ENCODE measurements around the gene TMEM59L. TPM values are rescaled to one million over a fixed set of nuclear protein-coding genes. Genes with fewer than 3 reads are reported as not detected.
A peak's percentile ranks its signal among the peaks of the same experiment; 100 is the strongest.

TMEM59L gene
- total and polyA plus RNA-seq, 10 donors: 0.15 to 0.74 (median 0.49) TPM; not detected in 5

- 18 to 32% (median 27%) methylated on average over 16 of the region's 16 CpGs for WGBS, 5 donors
- no peaks in the 10 kb centered on the region for H3K9me3 ChIP-seq
- peak overlapping the region; percentile 77 to 98 (median 94) for H3K4me3 ChIP-seq
- H3K36me3 ChIP-seq: peaks cover 0 to 23% (median 13%) of the 10 kb centered on the region in 6 donors
- DNase-seq: no peak
- intact Hi-C loops (cut with DNase I; ENCODE audit: low total_unique reads): no loop called here
- H3K4me1 ChIP-seq: peaks cover 18 to 51% (median 34%) of the 10 kb centered on the region in 6 donors
- no peaks in the 10 kb centered on the region for H3K27me3 ChIP-seq (replicated peaks in 1 of 7)
- TF ChIP-seq, protein P1, sequence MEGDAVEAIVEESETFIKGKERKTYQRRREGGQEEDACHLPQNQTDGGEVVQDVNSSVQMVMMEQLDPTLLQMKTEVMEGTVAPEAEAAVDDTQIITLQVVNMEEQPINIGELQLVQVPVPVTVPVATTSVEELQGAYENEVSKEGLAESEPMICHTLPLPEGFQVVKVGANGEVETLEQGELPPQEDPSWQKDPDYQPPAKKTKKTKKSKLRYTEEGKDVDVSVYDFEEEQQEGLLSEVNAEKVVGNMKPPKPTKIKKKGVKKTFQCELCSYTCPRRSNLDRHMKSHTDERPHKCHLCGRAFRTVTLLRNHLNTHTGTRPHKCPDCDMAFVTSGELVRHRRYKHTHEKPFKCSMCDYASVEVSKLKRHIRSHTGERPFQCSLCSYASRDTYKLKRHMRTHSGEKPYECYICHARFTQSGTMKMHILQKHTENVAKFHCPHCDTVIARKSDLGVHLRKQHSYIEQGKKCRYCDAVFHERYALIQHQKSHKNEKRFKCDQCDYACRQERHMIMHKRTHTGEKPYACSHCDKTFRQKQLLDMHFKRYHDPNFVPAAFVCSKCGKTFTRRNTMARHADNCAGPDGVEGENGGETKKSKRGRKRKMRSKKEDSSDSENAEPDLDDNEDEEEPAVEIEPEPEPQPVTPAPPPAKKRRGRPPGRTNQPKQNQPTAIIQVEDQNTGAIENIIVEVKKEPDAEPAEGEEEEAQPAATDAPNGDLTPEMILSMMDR (IDR thresholded peaks at IDR 0.05 in 8 of 11, conservative IDR thresholded peaks at IDR 0.05 in 3 of 11): no peak
- TF ChIP-seq POLR2A (IDR thresholded peaks at IDR 0.05): no peak
- no peak for TF ChIP-seq POLR2AphosphoS5 (IDR thresholded peaks at IDR 0.05)
- H3K27ac ChIP-seq: peak overlapping the region; percentile 89 to 96 (median 92)
Observed at GRCh38 chr19:18587962-18588610, 24.6 kb upstream of the TMEM59L start.

GRCh38 chr19:18588611-18589379, 23.9 kb upstream of the TMEM59L start, which contains the start of gene REX1BD:
Gene REX1BD (plus strand): TSS chr19:18588798. CDS start chr19:18588802, 4 bp downstream.
- Histone ChIP-seq H3K9me3 (no peaks in the 10 kb centered on the region), H3K27ac (peak within 1 kb of the TSS; percentile 89 to 96 (median 92)), H3K27me3 (replicated peaks in 1 of 7) (no peaks in the 10 kb centered on the region), H3K4me3 (peak within 1 kb of the TSS; percentile 77 to 98 (median 94)), H3K36me3 (peaks cover 0 to 23% (median 13%) of the 10 kb centered on the region in 6 donors), H3K4me1 (peaks cover 18 to 58% (median 37%) of the 10 kb centered on the region in 6 donors)
- WGBS, 5 donors: 0 to 1% (median 0%) methylated on average over 21 to 72 of the region's 72 CpGs
- TF ChIP-seq POLR2A (IDR thresholded peaks at IDR 0.05): peak; percentile 6 to 71 (median 62)
- TF ChIP-seq, protein P1 (IDR thresholded peaks at IDR 0.05 in 8 of 11, conservative IDR thresholded peaks at IDR 0.05 in 3 of 11): peak; percentile 78 to 97 (median 94)
- peak; percentile 90 to 94 (median 93) for TF ChIP-seq POLR2AphosphoS5 (IDR thresholded peaks at IDR 0.05)
- intact Hi-C loops (cut with DNase I; ENCODE audit: low total_unique reads): no loop called here
- DNase-seq: peak; percentile 98

DNA sequence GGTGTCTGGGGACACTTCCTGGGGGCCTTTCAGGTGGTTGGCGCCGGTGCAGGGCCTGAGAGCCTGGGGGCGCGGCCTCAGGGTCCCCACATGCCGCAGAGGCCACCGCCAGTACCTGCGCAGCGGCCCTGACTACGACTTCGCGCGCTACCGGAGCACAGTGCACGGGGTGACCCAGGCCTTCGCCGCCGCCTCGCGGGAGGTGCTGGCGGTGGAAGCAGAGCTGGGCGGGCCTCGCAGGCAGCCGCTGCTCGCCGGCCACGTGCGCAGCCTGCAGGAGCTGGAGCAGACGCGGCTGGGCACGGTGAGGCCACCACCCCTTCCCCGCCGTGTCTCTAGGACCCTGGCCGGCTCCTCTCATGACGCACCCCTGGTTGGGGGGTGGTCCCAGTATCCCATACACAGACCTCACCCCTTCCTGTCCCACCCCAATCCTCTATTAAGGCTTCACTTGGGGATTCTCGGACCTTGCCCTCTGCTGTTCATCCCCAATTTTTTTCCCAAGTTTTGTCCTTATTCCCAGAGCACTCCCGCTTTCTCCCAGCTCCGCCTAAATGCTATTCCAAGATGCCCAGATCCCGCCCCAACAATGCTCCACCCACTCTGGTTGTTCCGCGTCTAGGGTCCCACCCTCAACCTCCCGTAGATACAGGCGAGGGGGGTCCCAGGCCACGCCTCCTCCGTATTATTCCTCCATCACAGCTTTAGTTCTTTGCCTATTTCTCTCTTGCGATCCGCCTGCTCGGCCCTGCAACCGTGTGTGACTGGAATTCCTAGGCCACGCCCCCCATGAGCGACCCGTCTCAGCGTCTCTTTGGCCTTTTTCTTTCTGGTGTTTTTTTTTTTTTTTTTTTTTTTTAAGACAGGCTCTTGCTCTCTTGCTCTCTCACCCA, 23.0 kb upstream of the TMEM59L start:
- H3K36me3 ChIP-seq: peaks cover 0 to 23% (median 13%) of the 10 kb centered on the region in 6 donors
- peaks cover 0 to 7% (median 0%) of the 10 kb centered on the region in 7 donors for H3K27me3 ChIP-seq (replicated peaks in 1 of 7)
- peak overlapping the region; percentile 89 to 96 (median 92) for H3K27ac ChIP-seq
- DNase-seq: peak; percentile 93
- peak overlapping the region; percentile 77 to 98 (median 94) for H3K4me3 ChIP-seq
- intact Hi-C loops (cut with DNase I; ENCODE audit: low total_unique reads): loop anchor here (5.0 kb wide), 1 partner anchor 258 kb away; no protein-coding TSS in a partner anchor
- TF ChIP-seq POLR2A (IDR thresholded peaks at IDR 0.05): no peak
- TF ChIP-seq, protein P1 (IDR thresholded peaks at IDR 0.05 in 8 of 11, conservative IDR thresholded peaks at IDR 0.05 in 3 of 11): peak in 5 of 11 experiments; percentile 16 to 51 (median 23)
- no peaks in the 10 kb centered on the region for H3K9me3 ChIP-seq
- WGBS, 5 donors: 14 to 29% (median 18%) methylated on average over 39 to 52 of the region's 52 CpGs
- H3K4me1 ChIP-seq: peaks cover 19 to 67% (median 46%) of the 10 kb centered on the region in 6 donors

Measured in spleen (tissue), 11 donors.